Measurements from ENCODE around the gene PXN. TPM values are rescaled to one million over a fixed set of nuclear protein-coding genes. Genes with fewer than 3 reads are reported as not detected.
"Not testable (repeated sequence)": the region's sequence is repeated elsewhere in the genome, so short reads cannot be mapped to it uniquely, and the experiment has no call there.

Gene PXN
- total RNA-seq, 1 donor from 2014 or later = 29.5 TPM

- Histone ChIP-seq H3K36me3 (ENCODE audit: control insufficient read depth, insufficient read depth, low read length) (peaks cover 1% of the 10 kb centered on the region), H3K4me3 (ENCODE audit: low read depth, low read length) (no peak overlapping the region), H3K27me3 (ENCODE audit: control insufficient read depth, insufficient read depth, low read length) (no peaks in the 10 kb centered on the region)
- DNase-seq (ENCODE audit: low read depth) (no peak), FAIRE-seq (no peak)
- TF ChIP-seq, protein P1, sequence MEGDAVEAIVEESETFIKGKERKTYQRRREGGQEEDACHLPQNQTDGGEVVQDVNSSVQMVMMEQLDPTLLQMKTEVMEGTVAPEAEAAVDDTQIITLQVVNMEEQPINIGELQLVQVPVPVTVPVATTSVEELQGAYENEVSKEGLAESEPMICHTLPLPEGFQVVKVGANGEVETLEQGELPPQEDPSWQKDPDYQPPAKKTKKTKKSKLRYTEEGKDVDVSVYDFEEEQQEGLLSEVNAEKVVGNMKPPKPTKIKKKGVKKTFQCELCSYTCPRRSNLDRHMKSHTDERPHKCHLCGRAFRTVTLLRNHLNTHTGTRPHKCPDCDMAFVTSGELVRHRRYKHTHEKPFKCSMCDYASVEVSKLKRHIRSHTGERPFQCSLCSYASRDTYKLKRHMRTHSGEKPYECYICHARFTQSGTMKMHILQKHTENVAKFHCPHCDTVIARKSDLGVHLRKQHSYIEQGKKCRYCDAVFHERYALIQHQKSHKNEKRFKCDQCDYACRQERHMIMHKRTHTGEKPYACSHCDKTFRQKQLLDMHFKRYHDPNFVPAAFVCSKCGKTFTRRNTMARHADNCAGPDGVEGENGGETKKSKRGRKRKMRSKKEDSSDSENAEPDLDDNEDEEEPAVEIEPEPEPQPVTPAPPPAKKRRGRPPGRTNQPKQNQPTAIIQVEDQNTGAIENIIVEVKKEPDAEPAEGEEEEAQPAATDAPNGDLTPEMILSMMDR (IDR thresholded peaks at IDR 0.05; ENCODE audit: insufficient read depth, low read length, severe bottlenecking) = no peak
Observed at GRCh38 chr12:120247183-120247582, 18.3 kb downstream of the PXN start.

DNA sequence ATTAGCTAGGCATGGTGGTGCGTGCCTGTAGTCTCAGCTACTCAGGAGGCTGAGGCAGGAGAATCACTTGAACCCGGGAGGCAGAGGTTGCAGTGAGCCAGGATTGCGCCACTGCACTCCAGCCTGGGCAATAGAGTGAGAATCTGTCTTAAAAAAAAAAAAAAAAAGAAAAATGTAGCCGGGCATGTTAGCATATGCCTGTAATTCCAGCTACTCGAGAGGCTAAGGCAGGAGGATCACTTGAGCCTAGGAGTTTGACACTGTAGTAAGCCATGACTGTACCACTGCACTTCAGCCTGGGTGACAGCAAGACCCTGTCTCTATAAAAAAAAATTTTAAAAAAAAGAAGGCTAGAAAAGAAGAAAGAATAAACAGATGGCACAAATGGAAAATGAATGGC is 18.8 kb downstream of the PXN start:
- DNase-seq (ENCODE audit: low read depth); H3K36me3 ChIP-seq (ENCODE audit: control insufficient read depth, insufficient read depth, low read length); H3K27me3 ChIP-seq (ENCODE audit: control insufficient read depth, insufficient read depth, low read length); FAIRE-seq; H3K4me3 ChIP-seq (ENCODE audit: low read depth, low read length): not testable (repeated sequence)

DNA sequence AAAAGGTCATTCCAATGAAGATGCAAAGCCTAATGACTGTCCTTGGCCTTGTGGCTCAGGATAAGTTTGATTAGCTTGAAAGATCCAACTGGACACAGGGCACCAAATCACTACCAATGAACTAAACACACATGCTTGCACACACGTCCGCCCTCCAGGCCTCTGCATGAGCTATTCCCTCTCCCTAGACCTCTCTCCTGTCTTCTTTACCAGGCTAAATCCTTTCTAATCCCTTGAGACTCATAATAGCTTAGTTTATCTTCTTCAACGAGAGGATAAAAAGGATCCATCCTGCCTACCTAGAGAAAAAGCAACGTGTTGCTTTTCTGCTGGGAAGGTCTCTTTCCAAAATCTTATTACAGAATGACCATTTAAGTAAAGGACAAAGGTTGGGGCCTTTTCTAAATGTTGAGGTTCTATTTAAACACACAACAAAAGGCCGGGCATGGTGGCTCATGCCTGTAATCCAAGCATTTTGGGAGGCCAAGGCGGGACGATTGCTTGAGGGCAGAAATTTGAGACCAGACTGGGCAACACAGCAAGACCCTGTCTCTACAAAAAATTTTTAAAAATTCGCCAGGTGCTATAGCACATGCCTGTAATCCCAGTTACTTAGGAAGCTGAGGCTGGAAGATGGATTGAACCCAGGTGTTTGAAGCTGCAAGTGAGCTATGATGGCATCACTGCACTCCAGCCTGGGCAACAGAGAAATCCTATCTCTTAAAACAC is 22.4 kb downstream of the PXN start:
- TF ChIP-seq, protein P1 (IDR thresholded peaks at IDR 0.05; ENCODE audit: insufficient read depth, low read length, severe bottlenecking) = no peak
- Histone ChIP-seq H3K27me3 (ENCODE audit: control insufficient read depth, insufficient read depth, low read length) (no peaks in the 10 kb centered on the region), H3K36me3 (ENCODE audit: control insufficient read depth, insufficient read depth, low read length) (peaks cover 1% of the 10 kb centered on the region), H3K4me3 (ENCODE audit: low read depth, low read length) (no peak overlapping the region)
- FAIRE-seq (no peak), DNase-seq (ENCODE audit: low read depth) (no peak)

GRCh38 chr12:120242275-120242799 is 23.2 kb downstream of the PXN start:
- no peak overlapping the region for H3K4me3 ChIP-seq (ENCODE audit: low read depth, low read length)
- TF ChIP-seq, protein P1 (IDR thresholded peaks at IDR 0.05; ENCODE audit: insufficient read depth, low read length, severe bottlenecking) = no peak
- FAIRE-seq (no peak), DNase-seq (ENCODE audit: low read depth) (no peak)
- no peaks in the 10 kb centered on the region for H3K27me3 ChIP-seq (ENCODE audit: control insufficient read depth, insufficient read depth, low read length)
- peaks cover 1% of the 10 kb centered on the region for H3K36me3 ChIP-seq (ENCODE audit: control insufficient read depth, insufficient read depth, low read length)

DNA sequence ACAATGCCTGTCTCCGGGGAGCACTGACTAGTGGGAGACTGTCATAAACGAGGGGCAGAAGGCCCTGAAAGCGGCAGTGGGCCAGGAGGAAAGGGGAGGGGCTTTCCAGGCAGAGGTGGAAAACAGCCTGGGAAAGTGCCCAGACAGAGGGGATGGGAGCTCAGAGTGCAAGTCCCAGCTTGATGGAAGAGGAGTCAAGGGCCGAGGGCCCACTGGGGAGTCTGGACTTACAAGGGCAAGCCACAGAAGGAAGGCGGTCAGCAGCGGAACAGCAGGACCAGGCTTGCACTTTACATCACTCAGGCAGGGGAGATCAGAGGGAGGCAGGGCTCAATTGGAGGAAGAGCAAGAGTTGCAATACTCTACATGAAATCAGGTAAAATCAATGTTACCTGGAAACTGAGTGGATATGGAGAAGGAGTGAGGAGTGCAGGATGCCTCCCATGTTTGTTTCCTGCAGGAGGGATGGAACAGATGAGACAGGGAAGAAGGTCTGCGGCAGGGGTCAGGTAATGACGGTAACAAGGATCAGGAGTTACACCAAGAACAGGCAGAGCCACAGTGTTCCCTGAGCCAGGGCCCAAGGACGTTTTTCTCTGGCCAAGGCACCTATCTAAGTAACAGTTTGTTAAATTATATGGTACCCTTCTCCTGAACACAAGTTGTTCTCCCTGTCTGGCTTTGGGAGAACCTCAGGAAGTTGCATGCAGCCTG is 23.8 kb downstream of the PXN start:
- no peak overlapping the region for H3K4me3 ChIP-seq (ENCODE audit: low read depth, low read length)
- TF ChIP-seq, protein P1 (IDR thresholded peaks at IDR 0.05; ENCODE audit: insufficient read depth, low read length, severe bottlenecking) = no peak
- FAIRE-seq (no peak), DNase-seq (ENCODE audit: low read depth) (peak; percentile 83)
- H3K27me3 ChIP-seq (ENCODE audit: control insufficient read depth, insufficient read depth, low read length) = no peaks in the 10 kb centered on the region
- no peaks in the 10 kb centered on the region for H3K36me3 ChIP-seq (ENCODE audit: control insufficient read depth, insufficient read depth, low read length)

- Histone ChIP-seq H3K36me3 (ENCODE audit: control insufficient read depth, insufficient read depth, low read length) (no peaks in the 10 kb centered on the region), H3K27me3 (ENCODE audit: control insufficient read depth, insufficient read depth, low read length) (no peaks in the 10 kb centered on the region), H3K4me3 (ENCODE audit: low read depth, low read length) (no peak overlapping the region)
- TF ChIP-seq, protein P1 (IDR thresholded peaks at IDR 0.05; ENCODE audit: insufficient read depth, low read length, severe bottlenecking) = no peak
- DNase-seq (ENCODE audit: low read depth) (no peak), FAIRE-seq (no peak)
Observed at GRCh38 chr12:120240495-120240833, 25.1 kb downstream of the PXN start.
